ENCODE results near the gene SHLD2.
A peak's percentile ranks its signal among the peaks of the same experiment; 100 is the strongest.
"Not testable (repeated sequence)": the region's sequence is repeated elsewhere in the genome, so short reads cannot be mapped to it uniquely, and the experiment has no call there.

SHLD2 gene

GRCh38 chr10:87142230-87143108 is 47.5 kb downstream of the SHLD2 start:
- not testable (repeated sequence) for DNase-seq

DNA sequence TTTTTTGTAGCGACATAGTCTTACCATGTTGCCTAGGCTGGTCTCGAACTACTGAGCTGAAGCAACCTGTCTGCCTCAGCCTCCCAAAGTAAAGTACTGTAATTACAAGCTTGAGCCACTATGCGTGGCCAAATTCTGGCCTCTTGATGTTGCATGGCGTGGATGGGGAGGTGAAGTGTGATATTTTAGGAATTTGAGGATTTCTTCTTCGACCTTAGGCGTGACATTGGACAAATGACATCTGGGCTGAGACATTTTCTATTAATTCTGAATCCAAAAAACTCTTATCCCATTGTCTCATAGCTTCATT is 48.1 kb downstream of the SHLD2 start:
- not testable (repeated sequence) for DNase-seq

GRCh38 chr10:87145598-87145997 is 50.6 kb downstream of the SHLD2 start:
- DNase-seq = not testable (repeated sequence)

DNA sequence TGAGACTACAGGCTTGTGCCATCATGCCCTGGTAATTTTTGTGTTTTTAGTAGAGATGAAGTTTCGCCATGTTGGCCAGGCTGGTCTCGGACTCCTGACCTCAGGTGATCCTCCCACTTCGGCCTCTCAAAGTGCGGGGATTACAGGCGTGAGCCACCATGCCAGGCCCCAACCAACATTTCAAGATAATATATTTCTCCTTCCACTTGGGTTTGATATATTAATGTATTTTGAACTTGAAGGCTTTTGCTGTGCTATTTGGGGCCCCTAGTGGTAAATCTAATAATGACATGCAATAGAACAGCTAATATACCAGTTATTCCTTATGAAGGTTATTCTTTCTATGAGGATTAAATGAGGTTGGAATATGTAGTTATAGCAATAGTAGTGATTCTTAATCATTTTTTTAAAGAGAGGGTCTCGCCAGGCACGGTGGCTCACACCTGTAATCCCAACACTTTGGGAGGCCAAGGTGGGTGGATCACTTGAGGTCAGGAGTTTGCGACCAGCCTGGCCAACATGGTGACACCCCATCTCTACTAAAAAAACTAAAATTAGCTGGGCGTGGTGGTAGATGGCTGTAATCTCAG is 54.1 kb downstream of the SHLD2 start:
- DNase-seq = not testable (repeated sequence)

- not testable (repeated sequence) for DNase-seq
These were observed 56.5 kb downstream of the SHLD2 start for GRCh38 chr10:87151516-87151915.

- DNase-seq = not testable (repeated sequence)
These were observed 61.8 kb downstream of the SHLD2 start for GRCh38 chr10:87156841-87157240.

- not testable (repeated sequence) for DNase-seq
These were observed 62.8 kb downstream of the SHLD2 start for GRCh38 chr10:87157821-87158220.

GRCh38 chr10:87162703-87163293 is 67.8 kb downstream of the SHLD2 start:
- DNase-seq = not testable (repeated sequence)

DNA sequence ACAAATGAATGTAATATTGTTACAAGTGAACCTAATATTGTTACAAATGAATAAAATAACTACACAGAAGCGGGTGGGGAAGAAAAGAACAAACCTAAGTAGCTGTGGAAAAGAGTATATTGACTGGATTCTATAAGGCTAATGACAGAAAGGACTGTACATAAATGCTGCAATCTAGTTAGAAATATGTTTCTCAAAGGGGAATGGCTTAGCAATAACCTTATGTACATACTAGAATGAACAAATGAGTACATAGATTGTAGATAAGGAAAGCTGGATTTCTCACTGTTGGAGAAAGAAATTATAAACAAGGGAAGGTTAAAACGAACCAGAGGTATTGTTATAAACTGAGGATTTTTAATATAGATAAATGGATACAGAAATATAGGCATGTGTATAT is 68.4 kb downstream of the SHLD2 start:
- not testable (repeated sequence) for DNase-seq

- not testable (repeated sequence) for DNase-seq
These were observed 74.9 kb downstream of the SHLD2 start for GRCh38 chr10:87169857-87170256.

GRCh38 chr10:87170705-87171104 is 75.7 kb downstream of the SHLD2 start:
- not testable (repeated sequence) for DNase-seq

GRCh38 chr10:87171670-87172069 is 76.7 kb downstream of the SHLD2 start:
- DNase-seq = not testable (repeated sequence)

GRCh38 chr10:87172178-87172577 is 77.2 kb downstream of the SHLD2 start:
- not testable (repeated sequence) for DNase-seq

DNA sequence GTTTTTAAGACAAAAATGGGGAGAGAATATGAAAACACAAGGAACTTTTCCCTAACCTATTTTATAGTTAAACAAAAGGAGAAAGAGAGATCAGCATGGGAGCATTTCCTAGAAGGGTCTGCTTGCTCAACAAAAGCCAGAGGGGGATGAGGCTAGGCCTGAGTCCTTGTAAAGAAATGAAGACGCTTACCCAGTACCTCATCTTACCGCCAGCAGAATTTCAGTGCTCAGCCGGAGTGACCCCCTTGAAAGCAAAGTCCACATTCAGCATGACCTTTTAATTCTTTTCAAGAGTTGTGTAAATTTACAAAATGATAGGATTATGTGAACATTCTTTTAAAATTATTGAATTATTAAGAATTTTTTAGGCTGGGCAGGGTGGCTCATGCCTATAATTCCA is 82.6 kb downstream of the SHLD2 start:
- DNase-seq = not testable (repeated sequence)

DNA sequence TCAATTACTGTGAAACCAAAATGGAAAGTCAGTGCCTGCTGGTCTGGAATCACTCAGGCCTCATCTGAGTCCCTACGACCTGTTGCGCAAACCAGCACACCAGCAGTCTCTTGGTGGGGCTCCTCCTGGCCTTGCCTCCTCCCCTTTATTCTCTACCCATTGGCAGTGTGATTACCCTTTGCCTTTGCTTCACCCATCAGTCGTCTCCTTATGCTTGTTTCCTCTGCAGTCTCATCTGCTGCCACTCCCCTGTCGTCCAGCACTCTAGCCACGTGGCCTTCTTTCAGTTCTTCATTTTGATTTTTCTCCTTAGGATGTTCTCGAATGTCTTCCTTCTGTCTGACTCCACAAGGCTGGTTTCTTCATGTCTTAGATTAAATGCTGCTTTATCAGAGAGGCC is 89.4 kb downstream of the SHLD2 start:
- DNase-seq = peak in 2 of 56 donors; percentile 1 to 6

DNA sequence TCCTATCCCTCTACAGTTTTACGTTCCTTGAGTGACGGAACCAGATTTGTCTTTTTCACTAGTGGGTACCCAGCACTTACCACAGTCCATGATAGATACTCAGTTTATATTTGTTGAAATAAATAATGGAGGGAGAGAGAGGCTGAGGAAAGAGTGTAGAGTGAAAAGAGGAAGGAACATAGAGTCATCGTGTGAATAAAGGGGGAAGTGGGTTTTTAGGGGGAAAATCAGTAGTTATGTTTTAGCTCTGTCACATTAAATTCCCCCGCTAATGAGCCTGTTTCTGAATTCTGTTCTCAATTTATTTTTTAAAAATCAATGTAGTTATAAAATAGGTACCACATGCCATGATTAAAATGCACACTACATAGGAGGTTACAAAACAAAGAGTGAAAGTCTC is 91.0 kb downstream of the SHLD2 start:
- DNase-seq = not testable (repeated sequence)

DNA sequence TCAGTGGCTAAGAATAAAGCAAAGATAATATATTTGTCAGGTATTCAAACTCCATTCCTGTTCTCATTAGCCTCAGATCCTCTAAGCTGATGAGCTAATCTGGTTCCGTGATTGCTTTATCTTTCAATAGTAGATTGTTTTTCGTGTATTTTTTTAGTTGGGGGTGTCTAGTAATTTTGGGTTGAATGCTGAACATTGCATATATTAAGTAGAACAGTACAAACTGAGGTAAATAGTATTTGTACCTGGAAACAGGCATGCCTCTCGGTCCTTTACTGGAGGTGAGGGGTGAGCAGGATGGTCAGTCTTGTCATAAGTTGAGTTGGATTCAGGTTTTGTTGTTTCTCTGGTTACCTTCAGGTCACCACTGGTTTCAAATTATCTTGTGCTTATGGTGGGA is 92.6 kb downstream of the SHLD2 start:
- DNase-seq = not testable (repeated sequence)

GRCh38 chr10:87191841-87192240 is 96.8 kb downstream of the SHLD2 start:
- DNase-seq = not testable (repeated sequence)

DNA sequence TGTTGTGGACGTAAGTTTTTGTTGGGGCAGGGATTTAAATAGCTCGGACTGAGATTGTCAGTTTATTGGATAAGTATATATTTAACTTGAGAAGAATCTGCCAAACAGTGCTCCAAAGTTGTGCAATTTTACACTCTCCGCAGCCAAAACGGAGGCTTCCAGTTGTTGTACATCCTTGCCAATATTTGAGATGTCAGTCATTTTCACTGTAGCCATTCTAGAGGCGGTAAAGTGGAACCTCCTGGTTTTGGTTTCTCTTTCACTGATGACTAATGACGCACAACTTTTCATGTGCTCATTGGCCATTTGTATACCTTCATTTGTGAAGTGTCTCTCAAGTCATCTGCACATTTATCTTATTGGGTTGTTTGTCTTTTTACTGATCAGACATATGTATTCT is 105.9 kb downstream of the SHLD2 start:
- not testable (repeated sequence) for DNase-seq

DNA sequence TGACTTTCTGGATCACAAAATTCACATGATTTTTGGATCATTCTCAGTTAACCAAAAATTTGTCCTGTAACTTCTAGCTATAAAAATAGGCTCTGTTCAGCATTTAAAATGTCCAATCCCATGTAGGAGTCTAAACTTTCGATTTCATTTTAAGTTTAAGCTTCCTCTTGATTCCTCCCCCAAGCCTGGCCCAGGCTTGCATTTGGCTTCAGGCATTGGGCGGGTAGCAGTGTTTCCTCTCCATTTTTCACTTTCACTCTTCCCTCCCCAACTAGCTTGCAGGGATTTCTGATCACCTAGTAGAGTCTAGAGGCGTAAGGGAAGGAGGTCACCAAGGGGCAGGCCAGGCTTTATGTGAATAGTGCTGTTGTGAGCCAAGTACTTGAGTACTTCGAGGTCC is 109.8 kb downstream of the SHLD2 start:
- not testable (repeated sequence) for DNase-seq

DNA sequence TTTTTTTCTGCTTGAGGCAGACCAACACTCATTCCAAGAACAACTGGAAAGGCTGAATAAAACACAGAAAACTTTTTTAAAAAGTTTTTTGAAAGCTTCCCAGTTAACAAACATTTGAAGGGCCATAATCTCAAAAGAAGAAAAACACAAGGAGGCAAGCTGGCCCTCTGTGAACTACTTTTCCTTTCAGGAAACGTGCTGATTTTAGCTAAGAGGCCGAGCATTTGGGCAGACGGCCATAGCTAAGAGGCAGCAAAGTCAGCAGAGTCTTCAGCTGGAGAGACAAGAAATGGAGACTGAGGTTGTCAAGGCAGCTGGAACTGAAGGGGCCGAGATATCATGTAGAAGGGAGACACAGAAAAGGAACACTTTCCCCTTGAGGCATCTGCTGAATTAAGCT is 111.9 kb downstream of the SHLD2 start:
- not testable (repeated sequence) for DNase-seq

DNA sequence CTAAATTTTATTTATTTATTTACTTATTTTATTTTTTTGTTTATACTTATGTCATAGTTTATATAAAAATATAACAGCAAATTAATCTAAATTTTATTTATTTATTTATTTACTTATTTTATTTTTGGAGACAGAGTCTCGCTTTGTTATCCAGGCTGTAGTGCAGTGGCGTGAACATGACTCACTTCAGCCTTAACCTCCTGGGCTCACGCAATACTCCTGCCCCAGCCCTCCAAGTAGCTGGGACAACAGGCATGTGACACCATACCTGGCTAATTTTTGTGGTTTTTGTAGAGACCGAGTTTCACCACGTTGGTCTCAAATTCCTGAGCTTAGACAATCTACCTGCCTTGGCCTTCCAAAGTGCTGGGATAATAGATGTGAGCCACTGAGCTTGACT is 115.3 kb downstream of the SHLD2 start:
- DNase-seq = not testable (repeated sequence)

All from amygdala (tissue), 56 donors.